ENCODE measurements around the gene PPFIA1.

Gene PPFIA1

DNA sequence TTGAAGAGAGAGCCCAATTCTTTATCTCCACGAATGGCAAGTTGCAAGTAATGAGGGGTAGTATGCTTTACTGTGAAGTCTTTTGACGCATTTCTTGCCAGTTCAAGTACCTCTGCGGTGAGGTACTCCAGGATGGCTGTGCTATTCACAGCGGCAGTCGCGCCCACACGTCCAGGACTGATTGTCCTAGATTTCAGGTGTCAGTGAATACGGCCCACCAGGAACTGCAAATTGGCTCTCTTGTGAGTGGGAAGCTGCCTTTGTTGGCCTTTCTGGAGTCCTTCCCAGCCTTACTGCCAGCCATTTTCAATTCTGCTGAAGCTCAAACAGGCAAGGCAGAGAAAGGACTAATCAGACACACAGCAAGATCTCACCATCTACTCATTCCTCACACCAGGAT is 8.5 kb downstream of the PPFIA1 start:
- peaks cover 33% of the 10 kb centered on the region for H4K20me1 ChIP-seq (ENCODE audit: insufficient read depth, low read length)
- H3K79me2 ChIP-seq (ENCODE audit: low read length) = peaks cover 63% of the 10 kb centered on the region
- H3K27me3 ChIP-seq (ENCODE audit: low read depth, low read length) = no peaks in the 10 kb centered on the region
- TF ChIP-seq EZH2phosphoT487 (IDR thresholded peaks at IDR 0.05; ENCODE audit: low read depth) = no peak
- no peak for TF ChIP-seq CTCF (IDR thresholded peaks at IDR 0.05; ENCODE audit: low read depth, low read length)
- no peak overlapping the region for H3K9ac ChIP-seq (ENCODE audit: low read length)
- no peaks in the 10 kb centered on the region for H3K4me1 ChIP-seq (ENCODE audit: low read length)
- peaks cover 53% of the 10 kb centered on the region for H3K36me3 ChIP-seq (replicated peaks; ENCODE audit: low read depth, low read length)
- no peaks in the 10 kb centered on the region for H3K9me3 ChIP-seq (ENCODE audit: insufficient read depth, low read length)
- no peak overlapping the region for H3K4me2 ChIP-seq (ENCODE audit: low read length)
- no peak overlapping the region for H3K27ac ChIP-seq (ENCODE audit: low read length)
- H2AFZ ChIP-seq (ENCODE audit: low read depth, low read length) = no peak overlapping the region
- no peak overlapping the region for H3K4me3 ChIP-seq (ENCODE audit: low read length)

DNA sequence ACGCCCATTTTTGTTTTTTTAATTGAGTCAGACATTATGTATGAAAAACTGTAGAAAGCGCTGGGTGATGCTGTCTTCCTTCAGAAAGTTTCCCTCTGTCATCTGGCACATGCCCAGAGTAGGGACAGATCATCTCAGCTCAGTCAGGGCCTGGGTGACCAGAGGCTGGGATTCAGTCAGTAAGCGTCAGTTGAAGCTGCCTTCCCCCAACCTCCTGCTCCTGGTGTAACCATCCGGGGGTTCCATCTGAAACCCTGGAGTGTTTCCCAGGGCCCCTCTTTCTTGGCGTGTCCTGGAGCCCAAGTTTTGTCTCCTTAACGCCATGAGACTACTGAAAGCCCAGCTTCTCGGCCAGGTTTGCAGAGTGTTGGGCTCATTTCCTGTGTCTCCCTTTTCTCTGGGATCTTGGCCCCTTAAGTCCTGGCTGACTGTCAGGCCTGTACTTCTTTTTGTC is 10.7 kb downstream of the PPFIA1 start:
- Histone ChIP-seq H3K4me3 (ENCODE audit: low read length) (no peak overlapping the region), H3K79me2 (ENCODE audit: low read length) (peaks cover 47% of the 10 kb centered on the region), H3K27ac (ENCODE audit: low read length) (no peak overlapping the region), H3K9me3 (ENCODE audit: insufficient read depth, low read length) (no peaks in the 10 kb centered on the region), H3K4me1 (ENCODE audit: low read length) (no peaks in the 10 kb centered on the region), H3K36me3 (replicated peaks; ENCODE audit: low read depth, low read length) (peaks cover 48% of the 10 kb centered on the region), H3K9ac (ENCODE audit: low read length) (no peak overlapping the region), H4K20me1 (ENCODE audit: insufficient read depth, low read length) (peaks cover 35% of the 10 kb centered on the region), H2AFZ (ENCODE audit: low read depth, low read length) (no peak overlapping the region), H3K4me2 (ENCODE audit: low read length) (no peak overlapping the region), H3K27me3 (ENCODE audit: low read depth, low read length) (no peaks in the 10 kb centered on the region)
- TF ChIP-seq CTCF (IDR thresholded peaks at IDR 0.05; ENCODE audit: low read depth, low read length) (no peak), EZH2phosphoT487 (IDR thresholded peaks at IDR 0.05; ENCODE audit: low read depth) (no peak)

DNA sequence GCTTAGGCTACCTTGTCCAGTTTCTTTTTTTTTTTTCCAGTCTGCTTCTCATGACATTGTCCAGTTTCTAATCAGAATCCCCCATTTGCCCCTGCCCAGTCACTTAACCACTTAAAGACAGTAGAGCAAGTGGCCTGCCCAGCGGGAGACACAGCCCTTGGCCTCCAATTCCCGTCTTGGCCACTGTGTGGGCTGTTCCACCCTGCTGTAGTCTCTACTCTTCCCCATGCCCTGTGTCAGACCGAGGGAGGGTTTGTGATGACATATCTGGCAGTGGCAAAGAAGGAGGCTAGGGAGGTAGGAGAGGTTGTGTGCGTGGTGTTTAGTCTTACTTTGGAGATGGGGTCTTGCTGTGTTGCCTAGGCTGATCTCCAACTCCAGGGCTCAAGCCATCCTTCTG is 11.5 kb downstream of the PPFIA1 start:
- no peak overlapping the region for H2AFZ ChIP-seq (ENCODE audit: low read depth, low read length)
- no peaks in the 10 kb centered on the region for H3K9me3 ChIP-seq (ENCODE audit: insufficient read depth, low read length)
- H3K79me2 ChIP-seq (ENCODE audit: low read length) = peaks cover 42% of the 10 kb centered on the region
- H3K27me3 ChIP-seq (ENCODE audit: low read depth, low read length) = no peaks in the 10 kb centered on the region
- H3K36me3 ChIP-seq (replicated peaks; ENCODE audit: low read depth, low read length) = peaks cover 43% of the 10 kb centered on the region
- H3K4me2 ChIP-seq (ENCODE audit: low read length) = no peak overlapping the region
- H3K27ac ChIP-seq (ENCODE audit: low read length) = no peak overlapping the region
- H3K4me3 ChIP-seq (ENCODE audit: low read length) = no peak overlapping the region
- H3K9ac ChIP-seq (ENCODE audit: low read length) = no peak overlapping the region
- H3K4me1 ChIP-seq (ENCODE audit: low read length) = no peaks in the 10 kb centered on the region
- peaks cover 35% of the 10 kb centered on the region for H4K20me1 ChIP-seq (ENCODE audit: insufficient read depth, low read length)
- TF ChIP-seq CTCF (IDR thresholded peaks at IDR 0.05; ENCODE audit: low read depth, low read length) (no peak), EZH2phosphoT487 (IDR thresholded peaks at IDR 0.05; ENCODE audit: low read depth) (no peak)

GRCh38 chr11:70288721-70289120 is 18.2 kb downstream of the PPFIA1 start:
- H2AFZ ChIP-seq (ENCODE audit: low read depth, low read length) = no peak overlapping the region
- H3K9ac ChIP-seq (ENCODE audit: low read length) = no peak overlapping the region
- no peak overlapping the region for H3K4me2 ChIP-seq (ENCODE audit: low read length)
- H3K27ac ChIP-seq (ENCODE audit: low read length) = no peak overlapping the region
- peaks cover 29% of the 10 kb centered on the region for H4K20me1 ChIP-seq (ENCODE audit: insufficient read depth, low read length)
- H3K4me3 ChIP-seq (ENCODE audit: low read length) = no peak overlapping the region
- H3K9me3 ChIP-seq (ENCODE audit: insufficient read depth, low read length) = no peaks in the 10 kb centered on the region
- peaks cover 44% of the 10 kb centered on the region for H3K79me2 ChIP-seq (ENCODE audit: low read length)
- no peaks in the 10 kb centered on the region for H3K4me1 ChIP-seq (ENCODE audit: low read length)
- no peak for TF ChIP-seq CTCF (IDR thresholded peaks at IDR 0.05; ENCODE audit: low read depth, low read length)
- no peak for TF ChIP-seq EZH2phosphoT487 (IDR thresholded peaks at IDR 0.05; ENCODE audit: low read depth)
- no peaks in the 10 kb centered on the region for H3K27me3 ChIP-seq (ENCODE audit: low read depth, low read length)
- peaks cover 52% of the 10 kb centered on the region for H3K36me3 ChIP-seq (replicated peaks; ENCODE audit: low read depth, low read length)
